Activated T-cell treated with anti-CD3 and anti-CD28 coated beads, Interleukin-2, amount 50 U/mL, for 24 hours (primary cell): ENCODE results near the gene HENMT1.
A peak's percentile ranks its signal among the peaks of the same experiment; 100 is the strongest.
"Not testable (repeated sequence)": the region's sequence is repeated elsewhere in the genome, so short reads cannot be mapped to it uniquely, and the experiment has no call there.

ENCODE experiments used
- DNase-seq: peaks from one replicate; pipeline ENCODE4 v3.0.0-alpha.2; 2020
- H3K27ac Mint-ChIP-seq: 2 replicates; pipeline ENCODE4 v1.8.0; 2020; ENCODE audit warnings: mild to moderate bottlenecking, mixed read lengths
- H3K27me3 Mint-ChIP-seq: 2 replicates; pipeline ENCODE4 v1.8.0; 2020; ENCODE audit warnings: mixed read lengths
- H3K36me3 Mint-ChIP-seq: 2 replicates; pipeline ENCODE4 v1.8.0; 2020; ENCODE audit warnings: low read depth, mixed read lengths
- H3K4me1 Mint-ChIP-seq: 2 replicates; pipeline ENCODE4 v1.8.0; 2020; ENCODE audit warnings: low read depth, mixed read lengths
- H3K4me3 Mint-ChIP-seq: 2 replicates; pipeline ENCODE4 v1.8.0; 2020; ENCODE audit warnings: mild to moderate bottlenecking, moderate library complexity, mixed read lengths
- H3K9me3 Mint-ChIP-seq: 2 replicates; pipeline ENCODE4 v1.8.0; 2020; ENCODE audit warnings: mixed read lengths

The HENMT1 gene

GRCh38 chr1:108663074-108663473 lies 2.2 kb upstream of the HENMT1 start:
- no peak overlapping the region for H3K4me3 Mint-ChIP-seq
- DNase-seq = no peak

GRCh38 chr1:108657356-108658080 lies 3.4 kb downstream of the HENMT1 start:
- Mint-ChIP-seq H3K36me3 (peaks cover 41% of the 10 kb centered on the region), H3K27me3 (no peaks in the 10 kb centered on the region), H3K27ac (peak overlapping the region; percentile 42), H3K4me3 (no peak overlapping the region), H3K9me3 (peaks cover 3% of the 10 kb centered on the region), H3K4me1 (peaks cover 53% of the 10 kb centered on the region)
- DNase-seq = no peak

More at GRCh38 chr1:108663074-108663473, 2.2 kb upstream of the HENMT1 start:
- Mint-ChIP-seq H3K36me3 (peaks cover 5% of the 10 kb centered on the region), H3K27ac (peak overlapping the region; percentile 41), H3K27me3 (no peaks in the 10 kb centered on the region), H3K9me3 (no peaks in the 10 kb centered on the region), H3K4me1 (peaks cover 42% of the 10 kb centered on the region)

GRCh38 chr1:108653431-108654105 lies 7.3 kb downstream of the HENMT1 start:
- H3K27ac Mint-ChIP-seq = peak overlapping the region; percentile 37

GRCh38 chr1:108646648-108647269 lies 14.1 kb downstream of the HENMT1 start:
- peak; percentile 72 for DNase-seq
- H3K27ac Mint-ChIP-seq = peak overlapping the region; percentile 95
- peaks cover 62% of the 10 kb centered on the region for H3K4me1 Mint-ChIP-seq
- H3K36me3 Mint-ChIP-seq = peaks cover 56% of the 10 kb centered on the region
- no peaks in the 10 kb centered on the region for H3K9me3 Mint-ChIP-seq
- no peaks in the 10 kb centered on the region for H3K27me3 Mint-ChIP-seq
- H3K4me3 Mint-ChIP-seq = peak overlapping the region; percentile 54

More at GRCh38 chr1:108653431-108654105, 7.3 kb downstream of the HENMT1 start:
- Mint-ChIP-seq H3K4me3 (no peak overlapping the region), H3K9me3 (peaks cover 3% of the 10 kb centered on the region), H3K36me3 (peaks cover 74% of the 10 kb centered on the region), H3K27me3 (no peaks in the 10 kb centered on the region), H3K4me1 (peaks cover 26% of the 10 kb centered on the region)
- DNase-seq = no peak

GRCh38 chr1:108646265-108646647 lies 14.6 kb downstream of the HENMT1 start:
- no peak for DNase-seq
- H3K27me3 Mint-ChIP-seq = no peaks in the 10 kb centered on the region
- peaks cover 53% of the 10 kb centered on the region for H3K36me3 Mint-ChIP-seq
- peak overlapping the region; percentile 95 for H3K27ac Mint-ChIP-seq
- H3K4me3 Mint-ChIP-seq = peak overlapping the region; percentile 54
- no peaks in the 10 kb centered on the region for H3K9me3 Mint-ChIP-seq
- H3K4me1 Mint-ChIP-seq = peaks cover 65% of the 10 kb centered on the region

GRCh38 chr1:108645564-108646184 lies 15.2 kb downstream of the HENMT1 start:
- H3K27ac Mint-ChIP-seq = peak overlapping the region; percentile 95
- DNase-seq = no peak
- peak overlapping the region; percentile 57 for H3K4me3 Mint-ChIP-seq
- peaks cover 65% of the 10 kb centered on the region for H3K4me1 Mint-ChIP-seq
- H3K36me3 Mint-ChIP-seq = peaks cover 47% of the 10 kb centered on the region
- H3K9me3 Mint-ChIP-seq = no peaks in the 10 kb centered on the region
- no peaks in the 10 kb centered on the region for H3K27me3 Mint-ChIP-seq

GRCh38 chr1:108644984-108645383 lies 15.9 kb downstream of the HENMT1 start:
- Mint-ChIP-seq H3K27ac (peak overlapping the region; percentile 95), H3K9me3 (no peaks in the 10 kb centered on the region), H3K36me3 (peaks cover 45% of the 10 kb centered on the region), H3K4me3 (peak overlapping the region; percentile 57), H3K4me1 (peaks cover 70% of the 10 kb centered on the region), H3K27me3 (no peaks in the 10 kb centered on the region)
- DNase-seq = peak; percentile 56

GRCh38 chr1:108643492-108644335 lies 17.2 kb downstream of the HENMT1 start:
- Mint-ChIP-seq H3K4me1 (peaks cover 77% of the 10 kb centered on the region), H3K9me3 (no peaks in the 10 kb centered on the region), H3K36me3 (peaks cover 37% of the 10 kb centered on the region), H3K27ac (peak overlapping the region; percentile 31), H3K27me3 (no peaks in the 10 kb centered on the region), H3K4me3 (no peak overlapping the region)
- DNase-seq = no peak

- not testable (repeated sequence) for H3K27me3 Mint-ChIP-seq, H3K9me3 Mint-ChIP-seq, H3K27ac Mint-ChIP-seq, H3K4me3 Mint-ChIP-seq, DNase-seq
- H3K4me1 Mint-ChIP-seq = peaks cover 53% of the 10 kb centered on the region
- H3K36me3 Mint-ChIP-seq = peaks cover 19% of the 10 kb centered on the region
Observed at GRCh38 chr1:108640863-108641262, 20.0 kb downstream of the HENMT1 start.

GRCh38 chr1:108639899-108640560 lies 20.9 kb downstream of the HENMT1 start:
- peaks cover 26% of the 10 kb centered on the region for H3K36me3 Mint-ChIP-seq
- H3K4me3 Mint-ChIP-seq = peak overlapping the region; percentile 30
- peak; percentile 56 for DNase-seq
- H3K27me3 Mint-ChIP-seq = no peaks in the 10 kb centered on the region
- H3K4me1 Mint-ChIP-seq = peaks cover 45% of the 10 kb centered on the region
- H3K27ac Mint-ChIP-seq = peak overlapping the region; percentile 89
- H3K9me3 Mint-ChIP-seq = no peaks in the 10 kb centered on the region

- no peak for DNase-seq
- Mint-ChIP-seq H3K27me3 (no peaks in the 10 kb centered on the region), H3K36me3 (peaks cover 39% of the 10 kb centered on the region), H3K4me3 (no peak overlapping the region), H3K9me3 (no peaks in the 10 kb centered on the region), H3K4me1 (peaks cover 17% of the 10 kb centered on the region), H3K27ac (no peak overlapping the region)
Observed at GRCh38 chr1:108636876-108637275, 24.0 kb downstream of the HENMT1 start.

- DNase-seq = no peak
- Mint-ChIP-seq H3K4me3 (no peak overlapping the region), H3K9me3 (no peaks in the 10 kb centered on the region), H3K27ac (no peak overlapping the region), H3K27me3 (no peaks in the 10 kb centered on the region), H3K36me3 (peaks cover 45% of the 10 kb centered on the region), H3K4me1 (peaks cover 3% of the 10 kb centered on the region)
Observed at GRCh38 chr1:108634521-108634920, 26.4 kb downstream of the HENMT1 start.

- no peaks in the 10 kb centered on the region for H3K9me3 Mint-ChIP-seq
- no peaks in the 10 kb centered on the region for H3K27me3 Mint-ChIP-seq
- no peak overlapping the region for H3K4me3 Mint-ChIP-seq
- DNase-seq = no peak
- H3K27ac Mint-ChIP-seq = no peak overlapping the region
- peaks cover 36% of the 10 kb centered on the region for H3K36me3 Mint-ChIP-seq
- no peaks in the 10 kb centered on the region for H3K4me1 Mint-ChIP-seq
Observed at GRCh38 chr1:108628665-108629064, 32.2 kb downstream of the HENMT1 start.
